Activated naive CD8-positive, alpha-beta T cell treated with anti-CD3 and anti-CD28 coated beads, Interleukin-2, amount 50 U/mL, for 16 hours (primary cell): Measurements from ENCODE around the gene SH3BP5.

ENCODE experiments used
- DNase-seq: peaks from one replicate; pipeline ENCODE4 v3.0.0-alpha.2; 2020; ENCODE audit warnings: low read depth, low spot score

SH3BP5 gene

DNA sequence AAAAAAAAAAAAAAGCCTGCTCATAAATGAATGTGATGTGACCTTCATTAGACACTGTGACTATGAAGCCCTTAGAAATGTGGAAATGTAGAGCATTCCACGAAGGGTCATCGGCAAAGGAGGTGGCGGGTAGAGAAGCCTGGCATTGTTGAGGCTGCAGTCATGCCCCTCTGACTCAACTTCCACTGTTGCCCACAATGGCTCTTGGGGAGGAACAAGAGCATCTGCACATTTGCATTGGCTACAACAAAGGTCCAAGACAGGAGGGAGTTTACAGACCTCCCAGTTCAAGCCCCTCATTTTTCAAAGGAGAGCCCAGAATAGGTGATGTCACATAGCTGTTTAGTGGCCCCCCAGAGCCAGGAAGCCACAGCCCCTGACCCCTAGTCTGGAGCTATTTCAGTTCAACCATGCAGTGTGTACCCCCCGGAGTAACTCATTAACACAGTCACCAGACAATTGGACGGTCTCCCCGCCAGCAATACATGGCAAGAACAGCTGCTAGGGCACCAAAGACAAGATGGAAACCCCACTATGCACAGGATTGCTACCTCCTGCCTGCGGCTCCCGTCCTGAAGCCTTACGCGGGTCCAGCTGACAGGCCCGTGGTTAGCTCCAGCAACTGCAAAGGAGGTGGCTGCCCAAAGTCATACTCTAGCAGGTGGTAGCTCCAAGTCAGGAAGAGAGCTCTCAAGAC is 56.2 kb downstream of the SH3BP5 start:
- DNase-seq: no peak

- no peak for DNase-seq
Observed at GRCh38 chr3:15273227-15273626, 59.2 kb downstream of the SH3BP5 start.

DNA sequence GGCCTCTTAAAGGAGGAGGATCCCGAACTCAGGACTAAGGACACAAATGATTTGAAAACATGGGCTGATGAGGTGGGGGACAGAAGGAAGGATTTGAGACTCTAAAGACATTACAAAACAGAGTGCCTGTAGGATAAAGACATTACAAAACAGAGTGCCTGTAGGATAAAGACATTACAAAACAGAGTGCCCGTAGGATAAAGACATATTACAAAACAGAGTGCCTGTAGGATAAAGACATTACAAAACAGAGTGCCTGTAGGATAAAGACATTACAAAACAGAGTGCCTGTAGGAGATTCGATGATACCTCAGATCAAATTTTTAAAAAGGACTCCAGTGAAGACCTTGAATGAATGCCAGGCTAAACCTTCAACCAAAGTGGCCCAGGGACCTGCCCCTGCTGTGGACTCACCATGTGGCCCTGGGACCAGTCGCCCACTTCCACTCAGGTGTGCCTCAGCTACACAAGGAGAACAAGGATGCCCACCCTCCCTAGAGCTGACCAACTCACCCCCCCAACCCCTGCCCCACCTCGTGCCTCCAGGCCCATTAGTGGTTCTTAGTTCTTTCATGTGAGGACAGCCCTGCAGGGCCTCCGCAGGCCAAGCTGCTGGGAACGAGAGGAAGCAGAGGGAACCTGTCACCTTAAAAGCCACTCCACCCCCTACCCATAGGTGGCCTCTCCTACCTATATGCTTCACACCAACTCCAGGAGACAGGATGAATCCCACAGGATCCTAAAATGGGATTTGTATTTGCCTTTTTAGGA is 59.8 kb downstream of the SH3BP5 start:
- no peak for DNase-seq

DNA sequence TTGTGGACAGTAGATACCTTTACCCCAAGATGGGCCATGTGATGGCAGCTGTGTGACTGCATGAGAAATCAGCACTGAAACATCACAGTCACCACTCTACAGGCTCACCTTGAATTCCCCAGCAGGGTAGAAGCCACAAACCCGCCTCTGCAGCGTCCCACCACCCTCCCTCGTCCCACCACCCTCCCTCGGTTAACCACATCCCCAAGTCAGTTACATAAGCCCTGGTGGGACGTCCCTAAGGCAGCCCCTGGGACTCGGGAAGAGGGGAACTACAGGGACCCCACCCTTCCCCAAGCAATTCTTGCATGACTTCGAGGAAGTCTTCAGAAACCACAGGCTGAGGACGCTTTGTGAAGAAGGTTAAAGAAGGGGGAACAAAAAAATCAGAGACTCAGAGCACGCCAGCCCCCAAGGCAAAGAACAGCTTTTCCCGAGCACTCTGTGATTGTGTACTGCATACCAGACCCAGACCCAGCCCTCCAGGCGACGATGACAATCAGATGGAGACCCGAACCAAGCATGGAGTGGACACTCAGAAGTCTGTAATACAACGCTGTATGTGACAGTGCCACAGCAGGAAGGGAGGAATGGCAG is 60.5 kb downstream of the SH3BP5 start:
- DNase-seq: peak; percentile 41

DNA sequence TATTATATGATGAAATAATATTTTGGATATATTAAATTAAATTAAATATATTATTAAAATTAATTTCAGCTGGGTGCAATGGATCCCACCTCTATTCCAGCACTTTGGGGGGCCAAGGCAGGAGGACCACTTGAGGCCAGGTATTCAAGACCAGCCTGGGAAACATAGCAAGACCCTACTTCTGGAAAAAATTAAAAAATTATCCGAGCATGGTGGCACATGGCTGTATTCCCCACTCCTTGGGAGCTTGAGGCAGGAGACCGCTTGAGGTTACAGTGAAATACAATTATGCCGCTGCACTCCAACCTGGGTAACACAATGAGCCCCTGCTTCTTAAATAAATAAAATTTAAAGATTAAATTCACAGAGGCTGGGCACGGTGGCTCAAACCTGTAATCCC is 61.4 kb downstream of the SH3BP5 start:
- no peak for DNase-seq

DNA sequence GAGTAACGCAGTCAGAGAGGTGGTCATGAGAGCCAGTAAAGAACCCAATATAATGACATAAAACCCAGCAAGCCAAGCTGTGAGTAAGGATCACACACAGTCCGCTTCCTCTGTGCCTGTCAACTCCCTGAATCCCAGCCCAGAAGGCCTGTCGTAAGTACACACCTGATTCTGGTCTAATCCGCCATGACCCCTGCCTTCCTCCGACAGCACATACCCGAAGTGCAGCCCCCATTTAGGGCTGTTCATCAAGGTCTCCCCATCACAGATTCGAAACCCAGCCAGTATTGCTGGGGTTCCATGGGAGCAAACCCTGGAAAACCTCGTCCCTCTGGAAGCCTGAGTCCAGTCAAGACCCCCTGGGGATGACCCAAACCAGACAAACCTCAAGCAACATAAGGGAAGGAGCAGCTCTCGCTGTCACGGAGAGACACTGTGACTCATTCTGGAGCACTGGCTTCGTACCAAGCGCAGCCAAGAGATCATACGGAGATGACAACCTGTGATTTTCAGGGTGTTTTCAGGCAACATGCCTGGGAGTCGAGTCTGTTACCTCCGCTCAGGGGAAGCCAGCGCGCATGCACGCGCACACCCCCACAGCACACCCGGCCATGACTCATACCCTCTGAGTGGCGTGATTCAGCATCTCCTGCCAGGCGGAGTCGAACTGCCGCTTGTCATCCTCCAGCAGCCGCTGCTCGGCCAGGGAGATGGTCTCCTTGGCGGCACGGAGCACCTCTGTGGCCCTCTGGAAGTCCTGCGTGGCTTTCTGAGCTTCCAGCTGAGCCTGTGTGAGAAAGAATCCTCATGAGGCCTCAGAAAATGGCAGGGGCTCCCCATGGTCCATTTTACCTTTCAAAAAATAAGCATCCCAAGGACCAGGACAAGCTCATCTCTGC is 63.0 kb downstream of the SH3BP5 start:
- peak; percentile 68 for DNase-seq

DNA sequence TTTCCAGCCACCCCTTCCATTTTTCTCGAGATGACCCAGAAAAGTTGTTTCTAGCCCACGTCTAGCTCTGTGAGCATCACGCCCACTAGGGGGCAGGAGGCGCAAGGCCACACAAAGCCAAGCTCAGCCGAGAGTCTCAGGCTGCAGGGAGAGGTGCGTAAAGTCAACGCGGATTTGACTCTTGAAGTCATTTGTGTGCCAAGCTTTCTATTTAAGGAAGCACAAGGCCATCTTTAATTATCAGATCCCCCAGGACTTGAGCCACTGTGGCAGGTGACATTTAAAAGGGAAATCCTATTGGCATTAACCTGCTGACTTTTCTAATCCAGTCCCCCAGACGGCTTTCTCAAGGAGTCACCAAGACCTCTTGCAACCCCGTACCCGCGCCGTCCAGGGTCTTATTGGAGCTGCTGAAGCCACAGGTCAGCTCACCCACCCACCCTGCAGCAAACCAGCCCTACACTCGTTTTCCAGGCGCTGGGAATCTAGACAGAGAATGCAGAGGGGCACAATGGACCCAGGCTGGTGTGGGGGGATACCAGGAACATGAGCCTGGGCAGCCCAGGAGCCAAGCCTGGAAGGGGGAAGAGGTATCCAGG is 64.3 kb downstream of the SH3BP5 start:
- peak; percentile 67 for DNase-seq

DNA sequence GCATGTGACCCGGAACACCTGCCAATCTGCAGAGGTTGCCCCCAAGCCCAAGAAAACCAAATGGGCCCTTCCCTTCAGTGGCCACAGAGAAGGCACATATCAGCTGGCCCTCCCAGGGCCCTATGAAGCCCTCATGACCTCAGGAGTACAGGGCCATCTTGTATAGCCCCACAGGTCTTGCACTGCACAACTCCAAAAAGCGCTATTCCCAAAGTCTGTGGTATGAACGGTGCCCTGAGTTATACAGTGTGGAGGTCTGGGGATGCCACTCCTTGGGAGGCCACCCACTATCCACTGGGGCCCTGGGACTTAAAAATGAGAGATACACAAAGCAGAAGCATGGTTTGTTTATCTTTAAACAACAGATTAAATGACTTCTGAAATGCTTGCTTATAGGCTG is 64.9 kb downstream of the SH3BP5 start:
- no peak for DNase-seq

DNA sequence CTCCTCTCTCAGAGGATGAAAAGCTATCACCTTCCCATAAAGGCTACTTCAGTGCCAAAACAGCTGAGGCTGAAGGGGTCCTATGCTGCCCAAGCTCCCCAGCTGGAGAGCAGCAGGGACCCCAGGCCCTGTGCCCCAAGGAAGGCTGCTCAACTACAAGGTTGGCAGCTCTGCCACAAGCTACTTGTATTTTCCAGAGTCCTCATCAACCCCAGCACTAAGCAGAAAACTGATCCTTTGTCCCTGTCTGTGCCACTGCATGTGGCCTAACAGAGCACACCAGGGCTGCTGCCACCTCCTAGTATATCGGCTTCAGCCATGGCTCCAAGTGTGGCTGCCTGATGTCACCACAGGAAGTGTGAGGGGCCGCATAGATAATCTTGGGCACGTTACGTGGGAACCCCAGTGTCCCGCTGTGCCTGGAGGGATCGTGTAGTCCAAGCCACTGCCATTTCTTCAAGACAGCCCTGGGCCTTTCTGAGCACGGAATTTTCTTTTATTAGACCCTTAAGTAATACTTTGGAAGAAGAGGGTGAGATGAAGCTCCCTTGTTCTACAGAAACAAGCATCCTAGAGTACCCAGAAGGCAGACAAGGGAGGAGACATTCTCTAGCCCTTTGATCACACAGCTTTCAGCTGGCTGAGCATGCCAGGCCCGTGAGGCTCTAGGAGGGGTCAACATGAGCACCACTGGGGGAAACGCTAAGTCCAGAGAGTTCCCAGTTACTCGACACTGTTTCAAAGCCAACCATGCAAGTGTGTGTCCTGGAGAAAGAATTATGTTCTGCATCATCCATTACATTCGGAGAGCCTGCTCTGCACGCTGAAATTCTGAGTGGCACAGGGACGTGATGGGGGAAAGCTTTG is 65.6 kb downstream of the SH3BP5 start:
- no peak for DNase-seq

DNA sequence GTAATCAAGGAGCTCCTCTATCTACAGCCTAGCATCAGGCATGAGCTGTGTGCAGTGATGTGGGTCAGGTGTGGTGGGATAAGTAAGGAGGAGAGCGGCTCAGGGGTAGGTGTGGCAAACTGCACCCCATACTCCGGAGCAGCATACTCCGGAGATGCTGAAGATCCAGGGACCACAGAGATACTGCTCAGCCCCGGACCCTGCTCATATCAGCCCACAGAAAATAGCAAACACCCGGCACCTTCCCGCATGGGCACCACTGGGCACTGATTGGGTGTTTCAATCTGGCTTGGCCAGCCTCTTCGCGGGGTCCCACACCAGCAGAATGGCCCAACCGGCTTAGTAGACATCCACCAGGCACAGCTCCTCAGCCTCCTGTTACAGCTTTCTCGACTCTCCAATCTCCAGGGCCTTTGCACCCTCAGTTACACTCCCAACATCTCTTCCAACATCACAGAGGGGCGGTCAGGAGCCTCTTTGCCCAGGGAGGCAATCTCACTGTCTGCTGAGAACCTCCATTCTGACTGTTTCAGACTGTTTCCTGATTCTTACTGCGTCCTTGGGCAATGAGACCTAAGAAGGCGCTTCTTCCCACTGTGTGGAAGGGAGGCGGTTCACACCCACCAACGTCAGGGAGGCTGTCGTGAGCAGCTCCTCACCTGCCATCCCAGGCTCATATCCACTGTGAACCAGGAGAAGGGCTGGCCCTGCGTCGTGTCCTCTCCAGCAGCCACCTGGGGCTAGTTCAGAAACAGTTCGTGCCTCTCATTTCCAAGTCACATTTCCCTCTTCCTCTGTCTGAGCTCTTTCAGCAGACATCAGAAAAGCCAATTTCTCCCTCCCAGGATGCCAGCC is 66.5 kb downstream of the SH3BP5 start:
- no peak for DNase-seq

- DNase-seq: no peak
Observed at GRCh38 chr3:15264486-15264885, 67.9 kb downstream of the SH3BP5 start.

DNA sequence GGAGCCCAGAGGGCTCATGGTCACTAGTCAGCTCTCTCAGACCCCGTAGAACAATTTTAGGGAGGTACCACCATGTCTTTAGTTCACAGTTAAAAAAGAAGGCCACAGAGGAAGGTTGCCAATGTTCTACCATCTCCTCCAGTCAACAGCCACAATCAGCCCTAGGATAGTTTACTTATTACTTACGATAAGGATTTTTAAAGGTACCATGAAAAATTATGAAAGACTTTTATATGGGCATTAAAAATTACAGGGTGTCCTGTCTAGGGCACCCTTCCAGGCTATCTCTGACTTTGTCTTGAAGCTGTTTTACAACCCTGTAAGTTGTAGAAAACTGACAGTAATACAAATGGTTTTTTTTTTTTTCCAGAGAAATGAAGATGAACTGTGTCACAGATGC is 68.5 kb downstream of the SH3BP5 start:
- DNase-seq: no peak

DNA sequence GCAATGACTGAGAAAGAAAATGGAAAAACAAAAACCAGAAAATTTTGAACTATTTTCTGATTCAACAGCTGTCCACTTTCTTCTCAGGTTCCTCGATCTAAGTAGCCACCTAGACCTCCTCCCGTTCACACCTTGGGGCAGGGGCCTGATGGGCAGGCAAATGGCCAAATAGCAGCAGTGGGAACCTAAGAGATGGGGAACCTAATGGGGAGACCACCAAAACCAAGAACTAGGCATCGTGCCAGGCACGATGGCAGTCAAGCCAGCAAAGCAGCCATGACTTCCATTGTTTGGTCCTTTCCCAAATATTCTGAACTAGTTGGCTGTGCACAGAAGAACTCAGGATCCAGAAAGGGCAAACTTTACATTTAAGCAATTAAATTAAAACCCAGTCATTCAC is 69.3 kb downstream of the SH3BP5 start:
- no peak for DNase-seq

DNA sequence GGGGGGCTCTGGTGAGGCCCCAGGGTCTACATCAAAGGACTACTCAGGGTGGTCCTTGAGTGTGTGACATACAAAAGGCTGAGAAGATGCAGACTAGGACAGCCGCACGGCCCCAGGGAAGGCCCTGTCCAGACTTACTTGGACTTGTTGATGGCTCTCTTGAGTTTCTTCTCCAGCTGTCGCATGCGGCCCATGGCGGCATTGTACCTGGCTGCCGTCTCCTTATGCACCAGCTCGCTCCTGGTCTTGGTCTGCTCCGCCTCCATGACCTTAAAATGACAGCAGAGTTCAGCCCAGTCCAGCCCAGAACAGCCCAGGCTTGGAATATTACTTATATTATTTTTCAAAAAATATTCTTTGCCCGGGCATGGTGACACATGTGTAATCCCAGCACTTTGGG is 70.4 kb downstream of the SH3BP5 start:
- DNase-seq: no peak

DNA sequence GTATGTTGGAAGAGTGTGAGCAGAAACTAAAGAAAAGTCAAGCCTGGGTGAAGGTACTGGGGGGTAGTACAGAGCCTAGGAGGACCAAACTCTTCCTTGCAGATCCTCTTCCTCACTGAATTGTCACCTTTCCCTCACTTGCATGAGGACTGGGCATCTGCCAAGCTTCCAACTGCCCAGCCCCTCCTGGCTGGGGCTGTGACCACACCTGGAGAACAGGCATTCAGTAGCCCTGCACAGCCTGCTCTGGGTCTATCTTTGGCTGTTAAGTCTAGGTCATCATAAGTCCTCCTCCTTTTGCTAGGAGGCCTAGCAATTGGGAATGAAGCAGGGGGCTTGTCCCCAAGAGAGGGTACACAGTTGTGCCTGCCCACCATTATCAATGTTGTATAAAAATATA is 71.1 kb downstream of the SH3BP5 start:
- no peak for DNase-seq

DNA sequence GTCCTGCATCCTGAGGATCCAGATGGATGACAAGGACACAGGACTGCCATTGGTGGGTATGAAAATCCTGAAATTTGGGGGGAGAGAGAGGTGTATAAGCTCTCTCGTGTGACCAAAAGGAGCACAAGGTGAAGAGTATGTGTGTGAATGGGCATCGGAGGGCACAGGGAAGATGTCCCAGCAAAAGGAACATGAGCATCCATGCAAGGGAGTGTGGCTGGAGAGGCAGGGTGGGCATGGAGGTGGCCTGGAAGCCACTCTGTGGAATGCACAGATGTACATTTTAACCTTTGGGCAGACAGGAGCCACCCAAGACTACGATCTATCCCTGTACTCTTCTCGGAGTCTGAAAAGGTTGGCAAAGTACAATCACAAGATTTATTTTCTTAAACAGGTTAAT is 71.9 kb downstream of the SH3BP5 start:
- DNase-seq: no peak

- no peak for DNase-seq
Observed at GRCh38 chr3:15258720-15259119, 73.7 kb downstream of the SH3BP5 start.

DNA sequence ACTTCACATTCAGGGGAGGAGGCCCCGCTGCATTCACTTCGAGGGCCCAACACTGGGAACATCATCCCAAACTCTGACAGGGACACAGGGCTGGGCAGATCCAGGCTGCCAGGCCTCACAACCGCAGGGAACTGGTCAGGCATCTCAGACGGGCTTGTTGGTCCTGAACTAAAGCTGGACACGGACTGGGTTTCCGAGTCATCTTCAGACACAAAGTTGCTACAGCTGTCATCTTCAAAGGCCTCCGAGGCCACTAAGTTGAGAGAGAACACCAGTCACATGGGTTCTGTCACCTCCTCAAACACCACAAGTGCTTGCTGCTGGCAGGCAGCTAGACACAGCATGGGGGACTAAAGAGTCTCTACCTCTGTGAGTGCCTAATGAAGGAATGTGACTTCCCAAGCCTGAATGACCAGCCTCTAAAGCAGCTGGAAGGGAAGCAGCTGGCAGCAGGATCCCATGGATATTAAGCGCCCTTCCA is 75.5 kb downstream of the SH3BP5 start:
- DNase-seq: no peak

- DNase-seq: no peak
Observed at GRCh38 chr3:15255215-15255614, 77.2 kb downstream of the SH3BP5 start.
